GM19099 (cell line): ENCODE results near the gene RSPH1.
A peak's percentile ranks its signal among the peaks of the same experiment; 100 is the strongest.

Experiments
- POLR2A ChIP-seq: IDR thresholded peaks from 3 replicates; pipeline ENCODE4 v1.6.1; 2011; ENCODE audit warnings: low read depth; ENCODE audit not compliant: insufficient read length; ENCODE audit errors: extremely low read depth

Gene RSPH1

DNA sequence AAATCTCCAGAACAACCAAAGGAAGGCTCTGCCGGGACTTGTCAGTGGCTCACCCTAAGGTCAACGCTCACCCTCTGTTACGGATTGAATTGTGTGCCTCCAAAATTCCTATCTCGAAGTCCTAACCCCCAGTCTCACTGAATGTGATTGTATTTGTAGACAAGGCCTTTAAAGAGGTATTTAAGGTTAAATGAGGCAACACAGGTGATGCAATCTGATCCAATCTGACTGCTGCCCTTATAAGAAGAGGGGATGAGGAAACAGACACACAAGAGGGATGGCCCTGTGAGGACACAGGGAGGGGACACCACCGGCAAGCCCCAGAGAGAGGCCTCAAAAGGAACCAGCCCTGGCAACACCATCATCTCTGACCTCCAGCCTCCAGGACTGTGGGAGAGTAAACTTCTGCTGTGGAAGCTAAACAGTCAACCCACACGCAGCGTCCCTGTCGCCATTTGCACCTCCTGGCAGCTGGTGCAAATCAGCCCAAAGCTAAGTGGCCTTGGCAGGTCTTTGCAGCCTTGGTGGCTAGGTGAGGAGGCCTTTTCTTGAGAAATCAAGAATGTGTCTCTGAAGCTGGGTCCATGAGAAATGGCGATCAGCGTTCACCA is 68.1 kb downstream of the RSPH1 start:
- TF ChIP-seq POLR2A = no peak

DNA sequence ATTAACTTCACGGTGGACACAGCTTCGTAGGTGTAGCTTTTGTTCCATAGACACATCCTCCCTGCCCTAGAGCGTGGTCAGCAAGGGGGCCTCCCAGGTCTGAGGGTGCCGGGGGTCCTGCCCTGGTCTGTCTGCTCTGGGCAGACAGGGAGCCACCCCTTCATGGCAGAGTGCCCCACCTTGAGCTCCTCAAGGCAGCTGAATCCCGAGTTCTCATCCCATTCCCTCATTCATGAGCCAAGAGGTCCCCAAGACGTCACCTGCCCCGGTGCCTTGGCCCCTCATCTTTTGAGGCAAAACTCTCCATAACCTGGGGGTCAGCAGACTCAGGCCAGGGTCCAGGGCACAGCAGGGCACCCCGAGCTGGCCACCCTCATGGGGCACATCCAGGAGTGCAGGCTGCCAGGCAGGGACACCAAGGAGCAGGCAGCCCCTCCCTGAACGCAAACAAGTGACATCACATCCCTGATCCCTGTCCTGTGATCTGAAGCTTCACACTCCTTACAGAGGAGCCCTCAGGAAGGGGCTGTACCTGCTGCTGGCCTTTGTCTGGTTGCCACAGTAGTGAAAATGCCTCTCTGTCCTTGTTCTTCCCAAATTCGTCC is 69.0 kb downstream of the RSPH1 start:
- no peak for TF ChIP-seq POLR2A

GRCh38 chr21:42426424-42426823 is 69.6 kb downstream of the RSPH1 start:
- no peak for TF ChIP-seq POLR2A

GRCh38 chr21:42425591-42425990 is 70.4 kb downstream of the RSPH1 start:
- TF ChIP-seq POLR2A = peak; percentile 20

- TF ChIP-seq POLR2A = peak; percentile 11
These were observed 71.0 kb downstream of the RSPH1 start for GRCh38 chr21:42424914-42425541.

GRCh38 chr21:42423685-42424084 is 72.3 kb downstream of the RSPH1 start:
- TF ChIP-seq POLR2A = no peak

DNA sequence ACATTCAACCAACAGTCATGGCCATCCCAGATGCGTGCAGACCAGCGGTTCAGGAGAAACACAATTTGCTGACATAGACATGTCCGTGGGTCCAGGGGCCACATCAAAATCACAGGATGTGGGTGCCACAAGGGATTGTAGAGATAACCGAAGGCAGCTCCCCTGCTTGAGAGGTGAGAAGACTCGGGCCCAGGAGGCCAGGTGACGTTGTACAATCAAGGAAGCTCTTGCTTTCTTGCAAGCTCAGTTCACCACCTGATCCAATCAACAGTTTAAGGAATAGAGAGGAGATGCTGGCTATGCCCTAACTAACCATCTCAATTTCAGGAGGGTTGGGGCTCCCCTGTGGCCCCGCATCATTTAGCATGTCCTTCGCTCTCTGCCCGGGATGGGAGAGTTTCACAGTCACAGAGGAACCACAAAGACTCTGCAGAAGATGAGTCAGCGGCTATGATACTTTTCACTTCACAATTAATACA is 72.8 kb downstream of the RSPH1 start:
- no peak for TF ChIP-seq POLR2A
